ENCODE data around the gene RXYLT1. TPM values are rescaled to one million over a fixed set of nuclear protein-coding genes. Genes with fewer than 3 reads are reported as not detected.

Gene RXYLT1
- polyA plus RNA-seq, 2 of the 4 experiments (the other 2 are of a cell fraction) = 34.2 to 59.1 TPM

GRCh38 chr12:63802012-63802608 lies 22.4 kb downstream of the RXYLT1 start (continued):
- no peak for TF ChIP-seq HOXB13 (CRISPR knock-in tag; IDR thresholded peaks at IDR 0.05; ENCODE audit: low read depth)
- TF ChIP-seq NFE2L2 (conservative IDR thresholded peaks at IDR 0.05; ENCODE audit: low read length) = no peak
- TF ChIP-seq FOSL2 (IDR thresholded peaks at IDR 0.05) = no peak
- TF ChIP-seq FOSL2 (CRISPR knock-in tag; IDR thresholded peaks at IDR 0.05) = no peak
- no peak for TF ChIP-seq JUNB (IDR thresholded peaks at IDR 0.05)
- no peak for TF ChIP-seq PHF8 (IDR thresholded peaks at IDR 0.05; ENCODE audit: borderline replicate concordance, low read depth)
- no peak for TF ChIP-seq POLR2A (IDR thresholded peaks at IDR 0.05; ENCODE audit: low read length)
- TF ChIP-seq RFX5 (IDR thresholded peaks at IDR 0.05) = no peak

GRCh38 chr12:63804746-63805145 lies 25.0 kb downstream of the RXYLT1 start:
- TF ChIP-seq GATA3 (IDR thresholded peaks at IDR 0.05; ENCODE audit: borderline replicate concordance) (0 out of 2 replicates have a peak, but pooled peaks have one; percentile 13), FOSB (CRISPR knock-in tag; IDR thresholded peaks at IDR 0.05) (no peak), ZSCAN20 (CRISPR knock-in tag; IDR thresholded peaks at IDR 0.05) (no peak), RAD21 (conservative IDR thresholded peaks at IDR 0.05 in 1 of 2, IDR thresholded peaks at IDR 0.05 in 1 of 2) (no peak)
- H3K9me3 ChIP-seq = no peaks in the 10 kb centered on the region
- FAIRE-seq = peak; percentile 49
- POLR2A ChIA-PET = no interaction called here
- H3K4me2 ChIP-seq = peak overlapping the region; percentile 49; the same call in 2 of the 3 replicates
- CTCF ChIA-PET = interaction anchor here (0.7 kb wide), 1 partner anchor 10 kb away, joined by 3 read pairs; no protein-coding TSS in a partner anchor
- peaks cover 32% of the 10 kb centered on the region for H3K4me1 ChIP-seq
- H3K27ac ChIP-seq = no peak overlapping the region; a peak in 1 of 6 replicates
- no peak for DNase-seq (ENCODE audit: low read depth in 1 of 2, low spot score in 1 of 2)
- H3K4me3 ChIP-seq = no peak overlapping the region
- no peak for ATAC-seq
- 25% methylated on average over 2 of the region's 2 CpGs for WGBS (ENCODE audit: missing lambda C conversion rate)

GRCh38 chr12:63805704-63806672 lies 26.3 kb downstream of the RXYLT1 start:
- ATAC-seq (peak; percentile 51 to 92; a peak in 4 of 6 replicates), FAIRE-seq (no peak), DNase-seq (ENCODE audit: low read depth in 1 of 2, low spot score in 1 of 2) (peak in 1 of 2 experiments; percentile 91)
- H3K27ac ChIP-seq = peak overlapping the region; percentile 24 to 45; a peak in 4 of 6 replicates
- 30% methylated on average over 3 of the region's 3 CpGs for WGBS (ENCODE audit: missing lambda C conversion rate)
- POLR2A ChIA-PET = no interaction called here
- CTCF ChIA-PET = no interaction called here
- H3K4me1 ChIP-seq = peaks cover 33% of the 10 kb centered on the region
- peak overlapping the region; percentile 49 for H3K4me2 ChIP-seq
- H3K4me3 ChIP-seq = no peak overlapping the region
- H3K9me3 ChIP-seq = no peaks in the 10 kb centered on the region
- TF ChIP-seq FOSB (CRISPR knock-in tag; IDR thresholded peaks at IDR 0.05) = peak; percentile 89; the same call in 1 of the 2 replicates
- no peak for TF ChIP-seq BCL3 (IDR thresholded peaks at IDR 0.05)
- TF ChIP-seq ZSCAN20 (CRISPR knock-in tag; IDR thresholded peaks at IDR 0.05) = no peak
- peak; percentile 85; the same call in 1 of the 2 replicates for TF ChIP-seq HDAC2 (IDR thresholded peaks at IDR 0.05)
- no peak for TF ChIP-seq CHD2 (IDR thresholded peaks at IDR 0.05; ENCODE audit: low read length, partially characterized antibody)
- 0 out of 2 replicates have a peak, but pooled peaks have one; percentile 25 for TF ChIP-seq FOXS1 (CRISPR knock-in tag; IDR thresholded peaks at IDR 0.05)
- TF ChIP-seq TFCP2L1 (CRISPR knock-in tag; IDR thresholded peaks at IDR 0.05) = no peak
- TF ChIP-seq MAZ (IDR thresholded peaks at IDR 0.05; ENCODE audit: borderline replicate concordance, low read depth, low read length) = no peak
- no peak for TF ChIP-seq HES2 (IDR thresholded peaks at IDR 0.05)
- no peak for TF ChIP-seq HMGXB4 (CRISPR knock-in tag; IDR thresholded peaks at IDR 0.05; ENCODE audit: borderline replicate concordance)
- TF ChIP-seq CEBPB (IDR thresholded peaks at IDR 0.05) = peak in 1 of 2 experiments; percentile 42; a peak in 1 of 4 replicates
- TF ChIP-seq ZFP36 (IDR thresholded peaks at IDR 0.05; ENCODE audit: borderline replicate concordance, partially characterized antibody) = peak; percentile 19
- TF ChIP-seq MAX (IDR thresholded peaks at IDR 0.05) = peak; percentile 48; the same call in 1 of the 2 replicates
- TF ChIP-seq MAFK (IDR thresholded peaks at IDR 0.05; ENCODE audit: partially characterized antibody) = peak; percentile 15
- TF ChIP-seq NFE2L2 (conservative IDR thresholded peaks at IDR 0.05; ENCODE audit: low read length) = no peak
- TF ChIP-seq NR3C1 (IDR thresholded peaks at IDR 0.05) = no peak
- TF ChIP-seq PHF8 (IDR thresholded peaks at IDR 0.05; ENCODE audit: borderline replicate concordance, low read depth) = no peak
- TF ChIP-seq KDM1A (IDR thresholded peaks at IDR 0.05; ENCODE audit: low read depth) = peak; percentile 90
- peak in 1 of 2 experiments; percentile 31; a peak in 1 of 5 replicates for TF ChIP-seq JUN (IDR thresholded peaks at IDR 0.05)
- TF ChIP-seq HOXB13 (CRISPR knock-in tag; IDR thresholded peaks at IDR 0.05; ENCODE audit: low read depth) = no peak; the same call in 1 of the 2 replicates
- peak; percentile 71; the same call in 1 of the 2 replicates for TF ChIP-seq PBX3 (IDR thresholded peaks at IDR 0.05)
- no peak for TF ChIP-seq FOSL2 (IDR thresholded peaks at IDR 0.05)
- TF ChIP-seq FOSL2 (CRISPR knock-in tag; IDR thresholded peaks at IDR 0.05) = peak; percentile 65
- peak; percentile 92 for TF ChIP-seq GATA3 (IDR thresholded peaks at IDR 0.05; ENCODE audit: borderline replicate concordance)
- TF ChIP-seq RNF2 (IDR thresholded peaks at IDR 0.05; ENCODE audit: borderline replicate concordance, low read depth) = no peak

Data from A549 (cell line).